Measurements from ENCODE around the gene DEFB129.
A peak's percentile ranks its signal among the peaks of the same experiment; 100 is the strongest.
"Not testable (repeated sequence)": the region's sequence is repeated elsewhere in the genome, so short reads cannot be mapped to it uniquely, and the experiment has no call there.

DEFB129 gene

DNA sequence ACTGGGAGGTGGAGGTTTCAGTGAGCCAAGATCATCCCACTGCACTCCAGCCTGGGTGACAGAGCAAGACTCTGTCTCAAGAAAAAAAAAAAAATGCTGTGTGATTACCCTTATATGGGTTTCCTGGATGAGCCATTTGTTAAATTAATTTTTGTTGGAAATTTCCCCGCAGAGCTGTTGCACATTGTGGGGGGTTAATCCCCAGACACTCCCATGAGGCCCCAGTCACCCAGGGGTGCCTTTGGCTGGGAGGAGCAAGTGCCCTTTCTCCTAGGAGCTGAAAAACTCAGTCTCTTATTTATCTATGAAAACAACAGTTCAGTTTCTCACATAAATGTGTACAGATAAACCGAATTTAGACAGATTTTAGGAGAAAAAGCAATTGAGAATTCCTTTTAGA, 25.7 kb downstream of the DEFB129 start:
- DNase-seq = no peak

DNA sequence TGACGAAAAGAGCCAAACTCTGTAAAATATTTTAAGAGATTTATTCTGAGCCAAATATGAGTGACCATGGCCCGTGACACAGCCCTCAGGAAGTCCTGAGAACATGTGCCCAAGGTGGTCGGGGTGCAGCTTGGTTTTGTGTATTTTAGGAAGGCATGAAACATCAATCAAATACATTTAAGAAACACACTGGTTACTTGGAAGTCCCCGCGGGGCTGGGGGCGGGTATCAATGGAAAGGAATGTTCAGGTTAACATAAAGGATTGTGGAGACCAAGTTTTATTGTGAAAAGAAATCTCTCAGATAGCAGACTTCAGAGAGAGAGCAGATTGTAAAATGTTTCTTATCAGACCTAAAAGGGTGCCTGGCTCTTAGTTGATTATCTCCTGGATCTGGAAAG, 26.4 kb downstream of the DEFB129 start:
- not testable (repeated sequence) for DNase-seq

DNA sequence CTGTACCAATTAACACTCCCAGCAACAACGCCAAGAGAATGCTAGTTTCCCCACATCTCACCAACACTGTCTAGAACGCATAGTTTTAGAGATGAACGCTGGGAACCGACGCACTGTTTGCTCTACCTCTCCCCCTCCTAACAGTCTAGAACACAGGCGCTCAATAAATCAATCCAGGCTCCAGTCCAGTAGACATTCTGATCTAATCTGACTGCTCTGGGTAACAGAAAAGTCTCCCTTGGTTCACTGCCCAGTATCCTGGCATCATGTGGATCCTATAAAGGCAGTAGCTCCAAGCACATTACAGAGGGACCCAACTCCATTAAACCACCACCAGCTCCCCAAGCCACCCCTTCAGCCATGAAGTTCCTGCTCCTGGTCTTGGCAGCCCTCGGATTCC, 30.4 kb downstream of the DEFB129 start, which contains the start of gene DEFB132:
Gene DEFB132 (plus strand): TSS at position 306 of the 400 bp plus-strand sequence. CDS start 55 bp downstream, at position 361.
- no peak for DNase-seq

DNA sequence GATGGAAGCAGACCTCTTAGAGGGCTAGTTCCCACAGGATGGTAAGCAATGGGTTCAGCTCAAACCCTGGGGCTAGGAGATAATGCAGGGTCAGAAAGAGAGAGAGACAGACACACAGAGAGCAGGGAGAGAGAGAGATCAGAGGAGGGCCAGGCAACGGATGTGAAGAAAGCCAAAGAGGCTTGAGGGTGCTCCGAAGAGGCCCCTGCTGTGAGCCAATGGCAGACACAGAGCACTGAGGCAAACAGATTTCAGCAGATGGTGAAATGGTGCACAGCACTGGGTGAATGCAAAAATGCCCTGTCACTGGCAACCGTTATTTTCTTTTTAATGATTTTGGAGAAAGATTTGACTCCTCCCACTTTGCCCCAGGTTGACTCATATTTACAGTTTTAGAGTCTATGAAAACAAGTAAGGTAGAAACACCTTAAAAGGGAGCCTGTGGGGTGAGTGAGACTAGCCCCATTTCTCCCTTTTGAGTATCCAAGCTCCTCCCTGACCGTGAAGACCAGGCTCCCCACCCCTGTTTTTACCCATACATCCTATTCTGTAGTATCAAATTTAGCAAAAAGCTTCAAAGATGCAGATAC, 31.3 kb downstream of the DEFB129 start:
- no peak for DNase-seq

DNA sequence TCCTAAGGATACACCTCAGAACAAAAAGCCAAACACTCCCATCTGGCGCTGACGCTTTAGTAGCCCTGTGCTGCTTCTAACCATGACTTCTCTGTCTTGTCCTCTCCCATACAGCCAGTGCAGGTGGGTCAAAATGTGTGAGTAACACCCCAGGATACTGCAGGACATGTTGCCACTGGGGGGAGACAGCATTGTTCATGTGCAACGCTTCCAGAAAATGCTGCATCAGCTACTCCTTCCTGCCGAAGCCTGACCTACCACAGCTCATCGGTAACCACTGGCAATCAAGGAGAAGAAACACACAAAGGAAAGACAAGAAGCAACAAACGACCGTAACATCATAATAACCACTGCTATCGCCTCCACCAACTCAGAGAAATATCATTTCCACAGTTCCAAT, 31.9 kb downstream of the DEFB129 start:
- DNase-seq = peak in 1 of 56 donors; percentile 10

DNA sequence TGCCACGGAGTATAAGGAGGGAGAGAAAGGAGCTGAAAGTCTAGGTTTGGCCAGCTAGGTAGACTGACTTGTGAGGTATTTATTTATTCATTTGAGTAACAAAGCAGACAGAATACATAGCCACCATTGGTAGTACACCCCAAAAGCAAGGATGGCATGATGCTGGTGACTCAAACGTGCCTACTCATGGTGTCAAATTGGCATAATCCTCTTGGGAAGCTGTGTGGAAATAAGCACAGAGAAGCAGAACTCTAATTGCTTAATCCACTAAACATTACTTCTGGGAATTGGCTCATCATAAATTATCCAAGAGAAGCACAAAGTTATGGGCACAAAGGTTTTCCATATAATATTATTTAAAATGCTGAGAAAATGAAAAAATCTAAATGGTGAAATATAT, 32.9 kb downstream of the DEFB129 start:
- no peak for DNase-seq

DNA sequence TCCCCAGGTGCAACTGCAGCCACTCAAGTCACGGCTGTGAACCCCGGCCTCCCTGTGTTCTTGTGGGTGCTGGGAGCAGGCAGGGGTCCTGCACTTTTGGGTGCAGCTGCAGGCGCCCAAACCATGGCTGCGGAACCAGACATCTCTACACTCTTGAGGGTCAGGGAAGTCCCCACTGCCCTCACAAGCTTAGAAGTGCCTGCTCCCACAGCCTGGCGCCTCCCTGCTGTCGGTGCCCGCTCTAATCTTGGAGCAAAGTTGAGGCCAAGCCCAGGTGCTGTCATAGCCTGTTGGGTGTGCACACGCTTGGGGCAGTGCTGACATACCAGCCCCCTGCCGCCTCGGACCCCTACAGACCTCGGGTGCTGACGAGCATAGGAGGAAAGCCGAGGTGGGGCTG, 36.6 kb downstream of the DEFB129 start:
- no peak for DNase-seq

DNA sequence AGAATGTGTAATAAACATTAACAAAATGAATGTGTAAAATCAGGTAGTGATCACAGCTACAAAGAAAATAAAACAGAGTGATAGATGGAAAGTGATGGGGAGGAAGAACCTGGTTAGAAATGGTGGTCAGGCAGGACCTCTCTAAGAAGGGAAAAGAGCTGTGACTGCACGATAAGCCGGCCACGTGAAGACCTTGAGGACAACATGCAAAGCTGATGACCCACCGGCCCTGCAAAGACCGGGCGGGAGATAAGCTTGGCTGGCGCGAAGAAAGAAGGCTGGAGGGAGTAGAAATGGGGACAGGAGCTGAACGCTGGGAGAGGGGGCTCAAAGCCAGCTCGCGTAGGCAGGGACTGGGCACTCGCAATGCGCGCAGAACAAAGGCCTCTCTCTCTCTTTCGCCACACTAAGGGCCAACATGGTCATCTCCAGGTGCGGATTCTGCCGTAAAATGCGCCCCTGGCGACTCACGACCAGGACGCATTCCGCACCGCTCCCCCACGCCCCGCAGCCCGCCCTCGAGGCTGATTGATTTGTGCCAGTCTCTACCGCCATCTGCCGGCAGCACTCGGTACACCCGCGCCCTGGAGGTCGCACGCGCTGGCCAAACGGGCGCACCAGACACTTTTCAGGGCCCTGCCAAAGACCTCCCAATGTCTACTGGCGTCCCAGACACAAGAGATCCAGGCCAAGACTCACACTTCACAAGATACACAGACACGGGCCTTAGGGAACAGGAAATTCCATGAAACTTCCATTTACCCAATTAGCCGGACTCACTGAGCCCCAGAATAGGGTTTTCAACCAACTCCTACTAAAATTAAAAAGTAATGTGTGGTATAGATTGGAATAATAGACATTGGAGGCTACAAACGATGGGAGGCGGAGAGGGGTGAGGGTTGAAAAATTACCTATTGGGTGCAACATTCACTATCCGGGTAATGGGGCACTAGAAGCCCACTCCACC, 39.8 kb downstream of the DEFB129 start:
- peak in 55 of 56 donors; percentile 23 to 87 (median 61) for DNase-seq

DNA sequence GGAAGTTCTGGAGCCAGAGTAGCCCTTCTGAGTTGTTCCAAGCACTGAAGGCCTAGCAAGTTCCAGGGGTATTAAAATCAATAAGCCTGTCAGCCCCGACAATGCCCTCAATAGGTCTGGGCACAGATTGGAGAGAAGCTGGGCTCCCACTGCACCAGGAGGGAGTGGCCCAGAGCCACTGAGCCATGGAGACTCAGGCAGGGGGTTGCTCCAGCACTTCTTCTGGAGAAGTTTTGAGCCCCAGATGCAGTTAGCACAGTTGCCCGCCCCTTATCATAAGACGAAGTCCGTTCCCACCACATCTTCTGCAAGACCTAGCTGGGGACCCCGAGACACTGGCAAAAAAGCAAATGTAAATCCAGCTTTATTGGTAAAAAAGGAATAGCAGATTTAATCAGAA, 43.5 kb downstream of the DEFB129 start:
- DNase-seq = no peak

DNA sequence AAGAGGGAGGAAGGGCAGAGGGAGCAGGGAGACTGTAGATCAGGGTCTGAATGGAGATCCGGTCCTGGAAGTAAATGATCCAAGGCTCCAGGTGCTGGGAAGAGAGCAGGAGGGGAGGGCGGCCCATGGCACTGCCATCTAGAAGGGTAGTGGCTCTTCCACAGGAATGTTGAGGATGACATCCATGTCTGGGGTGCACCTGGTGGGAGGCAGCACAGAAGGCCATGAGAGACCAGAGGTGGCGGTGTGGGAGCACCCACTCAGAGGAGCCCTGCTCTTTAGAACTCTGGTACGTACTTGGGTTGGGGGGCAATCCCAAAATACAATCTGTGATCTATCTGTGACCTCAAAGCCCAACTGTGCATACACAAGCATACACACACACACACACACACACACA, 44.0 kb downstream of the DEFB129 start:
- DNase-seq = no peak

DNA sequence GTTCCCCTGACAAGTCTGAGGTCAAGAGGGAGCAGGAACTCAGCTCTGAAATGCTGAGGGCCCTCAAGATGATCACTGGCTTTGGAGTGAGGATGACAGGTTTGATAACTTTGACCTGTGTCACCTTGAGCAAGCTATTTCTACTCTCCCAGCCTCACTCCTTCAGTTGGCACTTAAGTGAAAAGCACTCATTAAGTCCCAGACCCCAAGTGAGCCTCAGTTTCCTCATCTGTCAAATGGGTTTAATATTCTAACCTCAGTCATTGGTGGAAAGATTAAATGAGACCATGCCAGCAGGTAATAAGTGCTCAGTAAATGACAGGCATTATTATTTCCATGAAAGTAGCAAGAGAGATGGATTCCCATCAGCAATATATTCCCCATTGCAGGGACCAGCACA, 44.5 kb downstream of the DEFB129 start:
- no peak for DNase-seq

DNA sequence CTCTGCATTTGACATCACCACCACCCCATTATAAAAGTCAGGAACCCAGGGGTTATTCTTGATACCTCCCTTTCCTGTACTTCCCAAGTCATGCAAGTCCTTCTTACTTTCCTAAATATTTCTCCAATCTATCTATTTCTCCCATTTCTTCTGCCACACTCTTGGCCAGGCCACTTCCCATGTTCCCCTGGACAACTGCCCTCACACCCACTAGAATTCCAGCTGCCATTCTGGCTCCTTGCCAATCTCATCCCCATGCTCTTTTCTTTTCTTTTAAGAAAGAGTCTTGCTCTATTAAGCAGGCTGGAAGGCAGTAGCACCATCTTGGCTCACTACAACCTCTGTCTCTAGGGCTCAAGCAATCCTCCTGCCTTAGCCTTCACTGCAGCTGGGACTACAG, 45.7 kb downstream of the DEFB129 start:
- DNase-seq = no peak

DNA sequence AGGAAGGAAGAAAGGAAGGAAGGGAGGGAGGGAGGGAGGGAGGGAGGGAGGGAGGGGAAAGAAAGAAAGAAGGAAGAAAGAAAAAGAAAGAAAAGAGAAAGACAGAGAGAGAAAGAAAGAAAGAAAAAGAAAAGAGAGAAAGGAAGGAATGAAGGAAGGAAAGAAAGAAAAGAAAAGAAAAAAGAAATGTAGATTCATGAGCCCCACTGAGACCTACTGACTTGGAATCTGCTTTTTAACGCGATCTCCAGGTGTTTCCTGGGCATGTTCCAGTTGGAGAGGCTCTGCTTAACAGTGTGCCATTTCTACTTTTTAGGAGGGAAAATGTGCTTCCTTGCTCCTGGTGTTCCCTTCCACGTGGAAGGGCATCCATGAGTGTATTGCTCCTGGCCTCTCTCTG, 46.8 kb downstream of the DEFB129 start:
- DNase-seq = no peak

DNA sequence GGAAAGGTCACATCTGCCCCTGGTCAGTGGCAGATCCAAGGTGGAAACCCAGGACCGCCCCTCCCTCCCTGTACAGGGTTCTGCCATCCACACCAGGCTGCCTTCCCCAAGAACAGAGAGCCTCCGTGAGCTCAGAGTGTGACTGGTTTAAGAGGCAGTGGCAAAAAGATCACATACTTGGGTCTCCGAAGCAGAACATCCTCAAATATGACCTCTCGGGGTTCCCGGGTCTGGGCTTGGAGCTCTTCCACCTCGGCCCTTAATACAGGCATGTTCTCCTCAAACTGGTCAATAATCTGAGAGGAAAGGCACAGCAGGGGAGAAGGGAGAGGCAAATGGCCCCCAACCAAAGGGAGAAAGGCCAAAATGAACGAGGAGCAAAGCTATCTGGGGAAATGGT, 48.7 kb downstream of the DEFB129 start:
- no peak for DNase-seq

DNA sequence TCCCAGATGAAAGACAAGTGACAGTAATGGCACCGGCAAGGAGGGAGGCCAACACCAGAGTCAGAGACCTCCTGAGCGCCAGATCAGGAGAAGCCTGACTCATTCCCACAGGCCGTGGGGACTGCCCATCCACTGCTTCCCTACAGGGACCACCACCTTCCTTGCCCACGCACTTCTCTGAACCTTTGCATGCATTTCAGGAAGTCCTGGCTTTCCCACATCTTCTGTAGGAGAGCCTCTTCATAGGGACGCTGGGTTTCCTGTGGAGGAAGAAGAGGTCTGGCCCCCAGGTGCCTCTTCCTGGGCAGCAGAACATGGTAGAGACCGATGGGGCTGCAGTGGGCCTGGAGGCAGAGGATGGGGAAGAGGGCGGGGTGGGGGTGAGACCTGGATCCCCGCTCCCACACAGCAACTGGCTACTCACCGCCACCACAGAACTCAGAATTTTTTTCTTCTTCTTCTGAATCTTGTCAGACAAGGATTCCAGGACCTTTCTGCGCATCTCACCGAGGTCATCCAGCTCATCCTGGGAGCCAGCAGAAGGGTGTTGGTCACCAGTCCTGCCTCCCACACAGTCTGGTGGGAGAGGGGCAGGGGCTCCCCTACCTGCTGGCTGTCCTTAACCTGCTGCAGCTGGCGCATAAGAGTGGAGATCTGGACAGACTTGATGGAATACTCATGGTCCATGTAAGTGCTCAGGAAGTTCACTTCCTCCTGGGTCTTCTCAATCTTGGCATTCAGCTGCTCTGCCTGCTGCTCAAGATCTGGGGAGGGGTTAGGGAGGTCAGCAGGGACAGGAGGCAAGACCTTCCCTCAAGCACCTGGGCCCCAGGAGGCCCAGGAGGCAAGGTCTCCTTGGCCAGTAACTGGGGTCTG, 49.8 kb downstream of the DEFB129 start:
- DNase-seq = no peak

DNA sequence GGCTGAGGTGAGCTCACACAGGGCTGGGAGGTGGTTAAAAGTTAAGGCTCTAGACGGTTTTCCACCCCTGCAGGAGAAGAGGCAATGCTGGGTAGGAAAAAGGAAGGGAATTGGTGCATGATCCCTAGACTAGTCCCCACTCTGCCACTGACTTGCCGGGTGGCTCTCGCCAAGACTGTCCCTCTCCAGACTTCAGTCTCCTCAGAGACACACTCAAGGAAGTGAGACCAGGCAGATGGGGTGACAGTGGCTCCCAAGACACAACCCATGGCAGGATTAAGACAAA, 50.4 kb downstream of the DEFB129 start:
- no peak for DNase-seq

DNA sequence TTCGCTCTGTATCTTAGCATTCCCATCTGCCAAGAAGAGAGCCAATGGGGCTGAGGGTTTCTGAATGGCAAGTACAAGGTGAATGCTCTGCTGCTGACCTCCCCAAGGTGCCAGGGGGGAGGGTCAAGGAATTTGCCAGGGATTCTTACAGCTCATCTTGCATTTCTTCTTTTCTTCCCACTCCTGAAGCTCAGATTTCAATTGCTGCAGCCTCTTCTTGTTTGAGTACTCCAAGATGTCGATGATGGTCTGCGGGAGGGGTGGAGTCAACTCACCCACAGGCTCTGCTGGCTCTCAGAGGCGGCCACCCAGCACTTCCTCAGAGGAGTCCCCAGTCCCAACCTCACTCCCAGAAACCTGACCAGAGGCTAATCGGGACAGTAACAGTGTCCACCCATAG, 51.1 kb downstream of the DEFB129 start:
- DNase-seq = no peak

DNA sequence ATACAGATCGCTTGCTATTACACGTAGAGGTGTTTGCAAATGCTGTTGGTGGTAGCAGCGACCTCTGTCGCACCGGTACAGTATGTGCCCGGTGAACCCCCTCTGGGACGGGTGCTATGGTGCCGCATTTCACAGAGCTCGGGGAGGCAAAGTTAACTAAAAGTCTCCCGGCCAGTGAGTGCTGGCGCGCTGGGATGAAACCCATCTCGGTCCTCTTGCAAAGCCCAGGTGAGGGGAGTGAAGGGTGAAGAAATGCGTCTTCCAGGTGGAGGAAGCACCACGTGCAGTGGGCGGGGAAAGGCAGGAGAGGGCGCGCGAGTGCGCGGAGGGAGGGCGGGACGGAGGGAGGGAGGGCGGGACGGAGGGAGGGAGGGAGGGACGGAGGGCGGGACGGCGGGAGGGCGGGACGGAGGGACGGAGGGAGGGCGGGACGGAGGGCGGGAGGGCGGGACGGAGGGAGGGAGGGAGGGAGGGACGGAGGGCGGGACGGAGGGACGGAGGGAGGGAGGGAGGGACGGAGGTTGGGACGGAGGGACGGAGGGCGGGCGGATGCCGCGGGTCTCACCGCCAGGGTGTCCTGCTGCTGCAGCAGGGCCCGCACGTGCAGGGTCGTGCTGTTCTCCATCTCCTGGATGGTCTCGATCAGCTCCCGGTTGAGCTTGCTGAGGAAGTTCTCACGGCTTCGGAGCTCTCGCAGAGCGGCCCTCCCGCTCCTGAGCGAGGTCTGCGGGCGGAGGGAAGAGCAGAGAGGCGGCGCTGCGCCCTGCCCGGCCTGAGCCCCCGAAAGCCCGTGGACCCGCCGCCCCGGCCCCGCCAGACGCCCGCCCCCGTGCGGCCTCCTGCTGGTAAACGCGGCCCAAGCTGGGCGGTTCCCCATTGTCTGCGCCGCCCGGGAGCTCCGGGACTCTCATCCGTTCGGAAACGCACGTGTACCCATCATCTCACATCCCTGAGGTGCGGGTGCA, 51.8 kb downstream of the DEFB129 start:
- peak in 1 of 56 donors; percentile 55 for DNase-seq

Measured in amygdala (tissue), 56 donors.